Measurements from ENCODE around the gene CLIC6.
"Not testable (repeated sequence)": the region's sequence is repeated elsewhere in the genome, so short reads cannot be mapped to it uniquely, and the experiment has no call there.

CLIC6 gene

GRCh38 chr21:34661848-34662247 lies 6.9 kb upstream of the CLIC6 start:
- Histone ChIP-seq H3K9ac (ENCODE audit: low read depth, low read length) (no peak overlapping the region), H3K27ac (ENCODE audit: low read depth, low read length) (no peak overlapping the region), H3K27me3 (ENCODE audit: insufficient read depth, low read length) (peaks cover 18% of the 10 kb centered on the region), H3K4me1 (ENCODE audit: insufficient read depth, low read length) (no peaks in the 10 kb centered on the region), H3K36me3 (ENCODE audit: insufficient read depth, low read length) (no peaks in the 10 kb centered on the region), H3K4me3 (ENCODE audit: low read length) (no peak overlapping the region), H3K9me3 (ENCODE audit: insufficient read depth, low read depth, low read length) (no peaks in the 10 kb centered on the region)

- Histone ChIP-seq H3K9ac (ENCODE audit: low read depth, low read length) (no peak overlapping the region), H3K4me1 (ENCODE audit: insufficient read depth, low read length) (0 out of 2 replicates have a peak, but pooled peaks cover 3% of the 10 kb centered on the region), H3K27ac (ENCODE audit: low read depth, low read length) (no peak overlapping the region), H3K4me3 (ENCODE audit: low read length) (no peak overlapping the region), H3K27me3 (ENCODE audit: insufficient read depth, low read length) (peaks cover 75% of the 10 kb centered on the region), H3K9me3 (ENCODE audit: insufficient read depth, low read depth, low read length) (no peaks in the 10 kb centered on the region), H3K36me3 (ENCODE audit: insufficient read depth, low read length) (no peaks in the 10 kb centered on the region)
- 85% methylated on average over 3 of the region's 3 CpGs for WGBS
Measured at GRCh38 chr21:34667761-34668160, 1.0 kb upstream of the CLIC6 start.

- H3K4me1 ChIP-seq (ENCODE audit: insufficient read depth, low read length) = 0 out of 2 replicates have a peak, but pooled peaks cover 3% of the 10 kb centered on the region
- no peaks in the 10 kb centered on the region for H3K9me3 ChIP-seq (ENCODE audit: insufficient read depth, low read depth, low read length)
- peak overlapping the region; percentile 68; the same call in 1 of the 2 replicates for H3K9ac ChIP-seq (ENCODE audit: low read depth, low read length)
- 1% methylated on average over 74 of the region's 74 CpGs for WGBS
- no peaks in the 10 kb centered on the region for H3K36me3 ChIP-seq (ENCODE audit: insufficient read depth, low read length)
- H3K27ac ChIP-seq (ENCODE audit: low read depth, low read length) = no peak overlapping the region
- peaks cover 76% of the 10 kb centered on the region for H3K27me3 ChIP-seq (ENCODE audit: insufficient read depth, low read length)
- H3K4me3 ChIP-seq (ENCODE audit: low read length) = peak overlapping the region; percentile 49
Measured at GRCh38 chr21:34669149-34669879, 520 bp downstream of the CLIC6 start.

GRCh38 chr21:34669880-34670219 lies 1.1 kb downstream of the CLIC6 start:
- not testable (repeated sequence) for H3K36me3 ChIP-seq (ENCODE audit: insufficient read depth, low read length); H3K9ac ChIP-seq (ENCODE audit: low read depth, low read length); H3K4me1 ChIP-seq (ENCODE audit: insufficient read depth, low read length); H3K27ac ChIP-seq (ENCODE audit: low read depth, low read length); H3K9me3 ChIP-seq (ENCODE audit: insufficient read depth, low read depth, low read length)
- peak overlapping the region; percentile 59 for H3K4me3 ChIP-seq (ENCODE audit: low read length)
- WGBS = 1% methylated on average over 46 of the region's 46 CpGs
- H3K27me3 ChIP-seq (ENCODE audit: insufficient read depth, low read length) = peaks cover 76% of the 10 kb centered on the region

- H3K27ac ChIP-seq (ENCODE audit: low read depth, low read length) = no peak overlapping the region
- 1% methylated on average over 70 of the region's 70 CpGs for WGBS
- 0 out of 2 replicates have a peak, but pooled peaks cover 3% of the 10 kb centered on the region for H3K4me1 ChIP-seq (ENCODE audit: insufficient read depth, low read length)
- H3K9ac ChIP-seq (ENCODE audit: low read depth, low read length) = peak overlapping the region; percentile 26; the same call in 1 of the 2 replicates
- peaks cover 75% of the 10 kb centered on the region for H3K27me3 ChIP-seq (ENCODE audit: insufficient read depth, low read length)
- no peaks in the 10 kb centered on the region for H3K36me3 ChIP-seq (ENCODE audit: insufficient read depth, low read length)
- H3K4me3 ChIP-seq (ENCODE audit: low read length) = peak overlapping the region; percentile 59
- H3K9me3 ChIP-seq (ENCODE audit: insufficient read depth, low read depth, low read length) = no peaks in the 10 kb centered on the region
Measured at GRCh38 chr21:34670220-34670961, 1.6 kb downstream of the CLIC6 start.

- Histone ChIP-seq H3K27ac (ENCODE audit: low read depth, low read length) (no peak overlapping the region), H3K9ac (ENCODE audit: low read depth, low read length) (no peak overlapping the region), H3K4me1 (ENCODE audit: insufficient read depth, low read length) (0 out of 2 replicates have a peak, but pooled peaks cover 3% of the 10 kb centered on the region), H3K36me3 (ENCODE audit: insufficient read depth, low read length) (no peaks in the 10 kb centered on the region), H3K9me3 (ENCODE audit: insufficient read depth, low read depth, low read length) (no peaks in the 10 kb centered on the region), H3K27me3 (ENCODE audit: insufficient read depth, low read length) (peaks cover 70% of the 10 kb centered on the region), H3K4me3 (ENCODE audit: low read length) (peak overlapping the region; percentile 59)
- 24% methylated on average over 4 of the region's 8 CpGs for WGBS
Measured at GRCh38 chr21:34670962-34671348, 2.2 kb downstream of the CLIC6 start.

- 0 out of 2 replicates have a peak, but pooled peaks cover 3% of the 10 kb centered on the region for H3K4me1 ChIP-seq (ENCODE audit: insufficient read depth, low read length)
- no peak overlapping the region for H3K9ac ChIP-seq (ENCODE audit: low read depth, low read length)
- WGBS = 77% methylated on average over 1 of the region's 1 CpG
- H3K27me3 ChIP-seq (ENCODE audit: insufficient read depth, low read length) = peaks cover 66% of the 10 kb centered on the region
- H3K36me3 ChIP-seq (ENCODE audit: insufficient read depth, low read length) = no peaks in the 10 kb centered on the region
- no peak overlapping the region for H3K4me3 ChIP-seq (ENCODE audit: low read length)
- no peaks in the 10 kb centered on the region for H3K9me3 ChIP-seq (ENCODE audit: insufficient read depth, low read depth, low read length)
- no peak overlapping the region for H3K27ac ChIP-seq (ENCODE audit: low read depth, low read length)
Measured at GRCh38 chr21:34671462-34671861, 2.7 kb downstream of the CLIC6 start.

- Histone ChIP-seq H3K9ac (ENCODE audit: low read depth, low read length) (no peak overlapping the region), H3K27ac (ENCODE audit: low read depth, low read length) (no peak overlapping the region), H3K4me1 (ENCODE audit: insufficient read depth, low read length) (0 out of 2 replicates have a peak, but pooled peaks cover 3% of the 10 kb centered on the region), H3K27me3 (ENCODE audit: insufficient read depth, low read length) (peaks cover 62% of the 10 kb centered on the region), H3K36me3 (ENCODE audit: insufficient read depth, low read length) (no peaks in the 10 kb centered on the region), H3K9me3 (ENCODE audit: insufficient read depth, low read depth, low read length) (no peaks in the 10 kb centered on the region), H3K4me3 (ENCODE audit: low read length) (no peak overlapping the region)
- WGBS = 92% methylated on average over 3 of the region's 4 CpGs
Measured at GRCh38 chr21:34671891-34672290, 3.1 kb downstream of the CLIC6 start.

- H3K4me3 ChIP-seq (ENCODE audit: low read length) = no peak overlapping the region
- WGBS = 86% methylated on average over 2 of the region's 3 CpGs
Measured at GRCh38 chr21:34673006-34673405, 4.2 kb downstream of the CLIC6 start.

GRCh38 chr21:34674468-34674867 lies 5.7 kb downstream of the CLIC6 start:
- Histone ChIP-seq H3K9ac (ENCODE audit: low read depth, low read length) (no peak overlapping the region), H3K4me3 (ENCODE audit: low read length) (no peak overlapping the region), H3K9me3 (ENCODE audit: insufficient read depth, low read depth, low read length) (peaks cover 3% of the 10 kb centered on the region; the same call in 1 of the 2 replicates), H3K27me3 (ENCODE audit: insufficient read depth, low read length) (peaks cover 36% of the 10 kb centered on the region), H3K27ac (ENCODE audit: low read depth, low read length) (no peak overlapping the region), H3K4me1 (ENCODE audit: insufficient read depth, low read length) (0 out of 2 replicates have a peak, but pooled peaks cover 3% of the 10 kb centered on the region), H3K36me3 (ENCODE audit: insufficient read depth, low read length) (no peaks in the 10 kb centered on the region)

More at GRCh38 chr21:34673006-34673405, 4.2 kb downstream of the CLIC6 start:
- Histone ChIP-seq H3K9ac (ENCODE audit: low read depth, low read length) (no peak overlapping the region), H3K27me3 (ENCODE audit: insufficient read depth, low read length) (peaks cover 51% of the 10 kb centered on the region), H3K4me1 (ENCODE audit: insufficient read depth, low read length) (0 out of 2 replicates have a peak, but pooled peaks cover 3% of the 10 kb centered on the region), H3K27ac (ENCODE audit: low read depth, low read length) (no peak overlapping the region), H3K9me3 (ENCODE audit: insufficient read depth, low read depth, low read length) (no peaks in the 10 kb centered on the region), H3K36me3 (ENCODE audit: insufficient read depth, low read length) (no peaks in the 10 kb centered on the region)

- Histone ChIP-seq H3K9ac (ENCODE audit: low read depth, low read length) (no peak overlapping the region), H3K9me3 (ENCODE audit: insufficient read depth, low read depth, low read length) (peaks cover 3% of the 10 kb centered on the region; the same call in 1 of the 2 replicates), H3K4me3 (ENCODE audit: low read length) (no peak overlapping the region), H3K27ac (ENCODE audit: low read depth, low read length) (no peak overlapping the region), H3K4me1 (ENCODE audit: insufficient read depth, low read length) (0 out of 2 replicates have a peak, but pooled peaks cover 3% of the 10 kb centered on the region), H3K36me3 (ENCODE audit: insufficient read depth, low read length) (no peaks in the 10 kb centered on the region), H3K27me3 (ENCODE audit: insufficient read depth, low read length) (peaks cover 22% of the 10 kb centered on the region)
- 55% methylated on average over 4 of the region's 5 CpGs for WGBS
Measured at GRCh38 chr21:34675871-34676270, 7.1 kb downstream of the CLIC6 start.

Measured in HUES64 (cell line).